Mucosa of descending colon (tissue), 3 donors: Measurements from ENCODE around the gene TUBB8B. TPM values are rescaled to one million over a fixed set of nuclear protein-coding genes. Genes with fewer than 3 reads are reported as not detected.
"Not testable (repeated sequence)": the region's sequence is repeated elsewhere in the genome, so short reads cannot be mapped to it uniquely, and the experiment has no call there.

Experiments used
- ATAC-seq: fragments of 200-7000 bp; cut with Tn5 transposase; one replicate; pipeline ENCODE4 v1.9.1; 2020; ENCODE audit warnings: mild to moderate bottlenecking, moderate library complexity
- DNase-seq, 3 donors: peaks; one replicate each; pipeline ENCODE4 v3.0.0-alpha.2; 2020
- H3K36me3 ChIP-seq: fragments of 200-600 bp; one replicate; pipeline ENCODE4 v1.8.0; 2021; ENCODE audit warnings: low read depth, mild to moderate bottlenecking
- H3K4me1 ChIP-seq: fragments of 200-600 bp; one replicate; pipeline ENCODE4 v1.8.0; 2021; ENCODE audit warnings: low read depth, mild to moderate bottlenecking
- H3K4me3 ChIP-seq: fragments of 200-600 bp; one replicate; pipeline ENCODE4 v1.8.0; 2021; ENCODE audit warnings: mild to moderate bottlenecking
- H3K9me3 ChIP-seq: fragments of 200-600 bp; one replicate; pipeline ENCODE4 v1.8.0; 2021; ENCODE audit warnings: mild to moderate bottlenecking
- intact Hi-C, 2 donors: fragments of 100-400 bp; cut with DNase I in 1 of 2; cut with micrococcal nuclease in 1 of 2; formaldehyde crosslinking; loops; one replicate each; pipeline versions ENCODE4 v1.11.0 to v1.11.1; 2022; cut with DNase I, micrococcal nuclease
- total RNA-seq, 3 donors: library from RNA; stranded (reverse); fragmentation: NEBNext Ultra II Directional in 2 of 3; extraction: Animal tissue kit (Norgen Biotek cat#: 25700) in 2 of 3; gene quantifications; one replicate each; pipeline versions ENCODE4 v1.2.1 to v1.2.4, GENCODE V29; 2021 to 2023
- donor health status: DM: no; HTN: no; CAD: no; lungs with moderate emphysema.
- donor health status: DM: no; HTN: no; CAD: no.
- donor health status: DM: no; HTN: yes; CAD: no.

The TUBB8B gene
- total RNA-seq, 3 donors from 2014 or later, result 0.55 to 1.2 TPM; not detected in 1

DNA sequence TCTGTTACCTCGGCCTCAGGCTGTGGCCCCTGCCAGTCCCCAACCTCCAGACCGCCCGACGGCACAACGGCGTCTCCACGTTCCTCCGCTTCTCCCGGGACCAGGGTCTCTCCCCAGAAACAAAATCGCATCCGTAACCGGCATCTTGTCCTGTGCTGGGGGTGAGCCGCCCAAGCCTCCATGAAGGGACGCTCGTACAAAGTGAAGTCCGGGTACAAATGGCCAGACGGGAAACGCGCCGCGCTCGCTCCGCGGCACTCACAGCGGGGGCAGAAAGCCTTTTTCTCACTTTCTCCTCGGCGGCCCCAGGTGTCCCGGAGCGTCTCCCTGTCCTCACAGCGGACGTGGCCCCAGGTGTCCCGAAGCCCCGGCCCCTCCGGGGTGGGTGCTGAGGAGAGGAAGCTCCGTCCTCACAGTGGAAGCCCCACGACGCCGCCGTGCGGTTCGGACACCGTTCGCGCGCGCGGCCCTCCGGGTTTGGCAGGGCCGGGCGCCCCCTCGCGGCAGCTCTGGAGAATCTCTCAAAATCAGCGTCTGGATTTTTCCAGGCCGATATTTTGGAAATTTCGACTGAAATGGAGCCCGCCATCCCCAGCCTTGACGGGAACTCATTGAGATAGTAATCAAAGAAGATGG lies 26.2 kb upstream of the TUBB8B start:
- H3K4me3 ChIP-seq, intact Hi-C loops, H3K9me3 ChIP-seq, H3K36me3 ChIP-seq, DNase-seq, ATAC-seq, H3K4me1 ChIP-seq: not testable (repeated sequence)

DNA sequence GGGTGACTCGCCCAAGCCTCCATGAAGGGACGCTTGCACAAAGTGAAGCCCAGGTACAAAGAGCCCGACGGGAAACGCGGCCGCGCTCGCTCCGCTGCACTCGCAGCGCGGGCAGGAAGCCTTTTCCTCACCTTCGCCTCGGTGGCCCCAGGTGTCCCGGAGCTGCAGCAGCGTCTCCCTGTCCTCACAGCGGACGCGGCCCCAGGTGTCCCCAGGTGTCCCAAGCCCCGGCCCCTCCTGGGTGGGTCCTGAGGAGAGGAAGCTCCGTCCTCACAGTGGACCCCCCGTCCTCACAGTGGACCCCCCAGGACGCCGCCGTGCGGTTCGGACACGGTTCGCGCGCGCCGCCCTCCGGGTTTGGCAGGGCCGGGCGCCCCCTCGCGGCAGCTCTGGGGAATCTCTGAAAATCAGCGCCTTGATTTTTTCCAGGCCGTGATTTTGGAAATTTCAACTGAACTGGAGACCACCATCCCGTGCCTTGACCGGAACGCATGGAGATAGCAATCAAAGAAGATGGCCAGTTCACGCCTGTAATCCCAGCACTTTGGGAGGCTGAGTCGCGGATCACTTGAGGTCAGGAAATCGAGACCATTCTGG lies 23.9 kb upstream of the TUBB8B start:
- H3K4me1 ChIP-seq, H3K4me3 ChIP-seq, ATAC-seq, H3K36me3 ChIP-seq, H3K9me3 ChIP-seq, DNase-seq, intact Hi-C loops: not testable (repeated sequence)

DNA sequence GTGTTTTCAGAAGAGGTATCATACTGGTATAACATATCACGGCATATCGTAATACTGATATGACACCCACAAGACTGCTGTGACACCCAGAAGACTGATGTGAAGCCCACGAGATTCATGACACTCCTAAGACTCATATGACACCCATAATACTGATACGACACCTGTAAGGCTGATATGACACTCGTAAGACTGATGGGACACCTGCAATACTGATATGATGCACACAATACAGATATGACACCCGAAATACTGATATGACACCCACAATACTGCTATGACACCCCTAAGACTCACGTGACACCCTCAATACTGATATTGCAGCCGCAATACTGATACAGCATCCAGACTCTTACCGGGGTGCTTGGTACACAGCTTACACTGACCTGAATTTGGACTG lies 18.3 kb upstream of the TUBB8B start:
- H3K4me1 ChIP-seq, intact Hi-C loops, ATAC-seq: not testable (repeated sequence)

GRCh38 chr18:64279-64678 lies 14.9 kb upstream of the TUBB8B start:
- H3K4me3 ChIP-seq, ATAC-seq, H3K9me3 ChIP-seq, DNase-seq, H3K4me1 ChIP-seq, intact Hi-C loops, H3K36me3 ChIP-seq: not testable (repeated sequence)

More for the DNA sequence above, 18.3 kb upstream of the TUBB8B start:
- H3K9me3 ChIP-seq, H3K4me3 ChIP-seq, DNase-seq, H3K36me3 ChIP-seq: not testable (repeated sequence)

GRCh38 chr18:63656-64055 lies 14.2 kb upstream of the TUBB8B start:
- H3K36me3 ChIP-seq, intact Hi-C loops, ATAC-seq, H3K9me3 ChIP-seq, H3K4me3 ChIP-seq, H3K4me1 ChIP-seq, DNase-seq: not testable (repeated sequence)

DNA sequence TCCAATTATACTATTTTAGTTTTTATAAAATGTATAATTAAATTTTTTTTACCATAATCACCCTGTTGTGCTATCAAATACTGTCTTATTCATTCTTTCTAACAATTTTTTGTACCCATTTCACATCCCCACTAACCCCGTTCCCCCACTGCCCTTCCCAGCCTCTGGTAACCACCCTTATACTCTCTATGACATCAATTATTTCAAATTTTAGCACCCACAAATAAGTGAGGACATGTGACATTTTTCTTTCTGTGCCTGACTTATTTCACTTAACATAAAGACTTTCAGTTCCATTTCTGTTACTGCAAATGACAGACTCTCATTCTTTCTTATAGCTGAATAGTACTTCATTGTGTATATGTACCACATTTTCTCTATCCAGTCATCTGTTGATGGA lies 5.0 kb upstream of the TUBB8B start:
- H3K9me3 ChIP-seq, H3K4me1 ChIP-seq, H3K4me3 ChIP-seq, DNase-seq, ATAC-seq, intact Hi-C loops, H3K36me3 ChIP-seq: not testable (repeated sequence)

- H3K4me1 ChIP-seq, H3K9me3 ChIP-seq, ATAC-seq, intact Hi-C loops, H3K4me3 ChIP-seq, DNase-seq, H3K36me3 ChIP-seq: not testable (repeated sequence)
Measured at GRCh38 chr18:48696-49095, 719 bp downstream of the TUBB8B start.

GRCh38 chr18:13177-13576 lies 36.2 kb downstream of the TUBB8B start:
- H3K36me3 ChIP-seq, intact Hi-C loops, H3K4me3 ChIP-seq, H3K4me1 ChIP-seq, H3K9me3 ChIP-seq, DNase-seq: not testable (repeated sequence)
- peak; percentile 23 for ATAC-seq

DNA sequence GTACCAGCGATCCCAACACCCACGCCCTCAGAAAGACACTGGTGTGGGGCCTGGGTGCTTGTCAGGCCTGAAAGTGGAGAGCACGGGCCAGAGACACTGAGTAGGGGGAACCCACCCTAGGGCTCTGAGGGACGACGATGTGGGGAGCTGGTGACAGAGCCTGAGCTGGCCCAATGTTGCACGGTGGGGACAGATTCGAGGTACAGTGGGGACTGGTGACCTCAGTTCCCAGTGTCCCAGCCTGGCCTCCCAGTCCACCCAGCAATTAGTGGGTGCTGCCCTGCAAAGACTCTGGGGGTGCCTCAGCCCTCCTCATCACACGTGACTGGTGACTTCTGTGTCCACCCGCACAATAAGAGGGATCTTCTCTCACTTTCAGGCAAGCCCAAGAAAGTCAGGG lies 36.6 kb downstream of the TUBB8B start:
- H3K36me3 ChIP-seq, intact Hi-C loops, H3K4me1 ChIP-seq, DNase-seq, H3K9me3 ChIP-seq, H3K4me3 ChIP-seq: not testable (repeated sequence)
- peak; percentile 34 for ATAC-seq

DNA sequence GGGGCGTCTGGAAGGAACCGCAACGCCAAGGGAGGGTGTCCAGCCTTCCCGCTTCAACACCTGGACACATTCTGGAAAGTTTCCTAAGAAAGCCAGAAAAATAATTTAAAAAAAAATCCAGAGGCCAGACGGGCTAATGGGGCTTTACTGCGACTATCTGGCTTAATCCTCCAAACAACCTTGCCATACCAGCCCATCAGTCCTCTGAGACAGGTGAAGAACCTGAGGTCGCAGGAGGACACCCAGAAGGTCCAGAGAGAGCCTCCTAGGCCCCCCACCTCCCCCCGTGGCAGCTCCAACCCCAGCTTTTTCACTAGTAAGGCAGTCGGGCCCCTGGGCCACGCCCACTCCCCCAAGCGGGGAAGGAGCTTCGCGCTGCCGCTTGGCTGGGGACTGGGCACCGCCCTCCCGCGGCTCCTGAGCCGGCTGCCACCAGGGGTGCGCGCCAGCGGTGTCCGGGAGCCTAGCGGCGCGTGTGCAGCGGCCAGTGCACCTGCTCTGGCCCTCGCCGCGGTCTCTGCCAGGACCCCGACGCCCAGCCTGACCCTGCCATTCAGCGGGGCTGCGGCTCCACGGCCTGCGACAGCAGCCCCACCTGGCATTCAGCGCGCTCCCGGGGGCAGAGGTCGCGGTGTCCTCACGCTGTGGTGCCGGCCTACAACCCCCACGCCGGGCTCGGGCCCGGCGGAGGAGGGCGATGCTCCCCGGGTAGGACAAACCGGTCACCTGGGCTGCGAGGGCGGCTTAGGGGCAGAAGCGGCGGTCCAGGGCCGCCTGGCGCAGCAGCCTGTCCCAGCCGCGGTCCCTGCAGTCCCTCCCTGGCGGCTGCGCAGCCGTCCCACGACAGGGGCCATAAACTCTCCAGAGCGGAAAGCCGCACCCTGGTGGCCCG lies 37.8 kb downstream of the TUBB8B start:
- H3K9me3 ChIP-seq, H3K36me3 ChIP-seq, H3K4me1 ChIP-seq, ATAC-seq, DNase-seq, intact Hi-C loops, H3K4me3 ChIP-seq: not testable (repeated sequence)

- peak; percentile 30 for ATAC-seq
- intact Hi-C loops, H3K36me3 ChIP-seq, H3K4me1 ChIP-seq, H3K4me3 ChIP-seq, H3K9me3 ChIP-seq: not testable (repeated sequence)
- DNase-seq, result peak in 2 of 3 donors; percentile 7 to 51
Measured at GRCh38 chr18:10624-11184, 38.7 kb downstream of the TUBB8B start.

GRCh38 chr18:9937-10336 lies 39.5 kb downstream of the TUBB8B start:
- ATAC-seq, H3K4me3 ChIP-seq, H3K9me3 ChIP-seq, H3K4me1 ChIP-seq, H3K36me3 ChIP-seq, DNase-seq, intact Hi-C loops: not testable (repeated sequence)
